Activated CD4-positive, alpha-beta memory T cell treated with anti-CD3 and anti-CD28 coated beads, Interleukin-2, amount 10 ng/mL, durations not matched to agents 7 days and 5 days (primary cell): Measurements from ENCODE around the gene SURF1. TPM values are rescaled to one million over a fixed set of nuclear protein-coding genes. Genes with fewer than 3 reads are reported as not detected.
"Not testable (repeated sequence)": the region's sequence is repeated elsewhere in the genome, so short reads cannot be mapped to it uniquely, and the experiment has no call there.

Experiments
- CTCF ChIA-PET: fragments of 350-600 bp; sonication (Branson Sonifier 250); formaldehyde crosslinking; loops from one replicate; lab custom pipeline; 2021; ENCODE audit warnings: antibody characterized with exemption, inconsistent platforms; lab: Charles Lee
- POLR2A ChIA-PET: fragments of 350-600 bp; sonication (Branson Sonifier 250); formaldehyde crosslinking; loops from one replicate; lab custom pipeline; 2021; ENCODE audit warnings: antibody characterized with exemption; lab: Charles Lee
- DNase-seq: peaks from one replicate; pipeline ENCODE4 v3.0.0-alpha.2; 2020
- H3K27ac Mint-ChIP-seq: one replicate; pipeline ENCODE4 v1.8.0; 2021; ENCODE audit warnings: mild to moderate bottlenecking, mixed read lengths
- H3K27me3 Mint-ChIP-seq: one replicate; pipeline ENCODE4 v1.8.0; 2021; ENCODE audit warnings: mixed read lengths
- H3K36me3 Mint-ChIP-seq: one replicate; pipeline ENCODE4 v1.8.0; 2021; ENCODE audit warnings: low read depth, mixed read lengths
- H3K4me1 Mint-ChIP-seq: one replicate; pipeline ENCODE4 v1.8.0; 2021; ENCODE audit warnings: mixed read lengths
- H3K4me3 Mint-ChIP-seq: one replicate; pipeline ENCODE4 v1.8.0; 2021; ENCODE audit warnings: mild to moderate bottlenecking, mixed read lengths
- H3K9me3 Mint-ChIP-seq: one replicate; pipeline ENCODE4 v1.8.0; 2021; ENCODE audit warnings: mixed read lengths
- total RNA-seq, 2 experiments: library from RNA; stranded (reverse); gene quantifications; one replicate each; pipeline ENCODE4 v1.2.3, GENCODE V29; 2021

SURF1 gene
- total RNA-seq, 2 experiments from 2014 or later: 33.8 to 37.6 TPM

GRCh38 chr9:133335924-133336811 lies 20.1 kb downstream of the SURF1 start, which contains the start of gene SURF6:
TSS of gene SURF6 (minus strand) at chr9:133336188. CDS start at chr9:133336132, 56 bp downstream.
- ChIA-PET POLR2A (interaction anchor here (1.2 to 4.0 kb wide), 2 partner anchors 12 to 39 kb away, joined by 4 to 31 read pairs; partner anchors contain the start of genes MED22 and RPL7A), CTCF (interaction anchor here (0.6 to 1.6 kb wide), 5 partner anchors 10 to 311 kb away, joined by 3 to 7 read pairs (median 5); partner anchors contain the start of genes MED22 and RPL7A)
- Mint-ChIP-seq H3K4me3 (peak within 1 kb of the TSS; percentile 86), H3K27ac (peak within 1 kb of the TSS; percentile 88), H3K36me3 (peaks cover 65% of the 10 kb centered on the region), H3K9me3 (no peaks in the 10 kb centered on the region), H3K4me1 (peaks cover 52% of the 10 kb centered on the region), H3K27me3 (no peaks in the 10 kb centered on the region)
- peak; percentile 94 for DNase-seq

GRCh38 chr9:133334888-133335287 lies 21.4 kb downstream of the SURF1 start:
- not testable (repeated sequence) for H3K9me3 Mint-ChIP-seq, H3K27me3 Mint-ChIP-seq, DNase-seq
- H3K36me3 Mint-ChIP-seq: peaks cover 62% of the 10 kb centered on the region
- CTCF ChIA-PET: interaction anchor here (0.8 to 1.6 kb wide), 5 partner anchors 9 to 149 kb away, joined by 3 to 7 read pairs (median 5); partner anchors contain the start of genes MED22 and RPL7A
- peak overlapping the region; percentile 86 for H3K4me3 Mint-ChIP-seq
- POLR2A ChIA-PET: interaction anchor here (1.0 to 4.0 kb wide), 5 partner anchors 14 to 40 kb away, joined by 3 to 31 read pairs (median 4); partner anchors contain the start of genes MED22, RPL7A and SURF1
- peak overlapping the region; percentile 31 for H3K27ac Mint-ChIP-seq
- peaks cover 39% of the 10 kb centered on the region for H3K4me1 Mint-ChIP-seq

GRCh38 chr9:133334161-133334560 lies 22.1 kb downstream of the SURF1 start:
- Mint-ChIP-seq H3K4me1 (peaks cover 33% of the 10 kb centered on the region), H3K27me3 (no peaks in the 10 kb centered on the region), H3K36me3 (peaks cover 58% of the 10 kb centered on the region), H3K27ac (no peak overlapping the region), H3K9me3 (no peaks in the 10 kb centered on the region), H3K4me3 (no peak overlapping the region)
- POLR2A ChIA-PET: interaction anchor here (1.3 to 4.0 kb wide), 3 partner anchors 14 to 37 kb away, joined by 3 to 31 read pairs (median 4); partner anchors contain the start of genes MED22 and RPL7A
- DNase-seq: no peak
- CTCF ChIA-PET: interaction anchor here (1.6 kb wide), 2 partner anchors 14 to 37 kb away, joined by 5 to 7 read pairs; partner anchors contain the start of genes MED22 and RPL7A

GRCh38 chr9:133333566-133333965 lies 22.7 kb downstream of the SURF1 start:
- H3K27me3 Mint-ChIP-seq: no peaks in the 10 kb centered on the region
- no peak overlapping the region for H3K4me3 Mint-ChIP-seq
- no peak overlapping the region for H3K27ac Mint-ChIP-seq
- ChIA-PET POLR2A (interaction anchor here (1.3 to 4.0 kb wide), 2 partner anchors 15 to 37 kb away, joined by 3 to 31 read pairs; partner anchors contain the start of genes MED22 and RPL7A), CTCF (interaction anchor here (1.6 kb wide), 1 partner anchor 37 kb away, joined by 5 read pairs; no protein-coding TSS in a partner anchor)
- H3K36me3 Mint-ChIP-seq: peaks cover 53% of the 10 kb centered on the region
- peaks cover 31% of the 10 kb centered on the region for H3K4me1 Mint-ChIP-seq
- no peaks in the 10 kb centered on the region for H3K9me3 Mint-ChIP-seq
- DNase-seq: no peak

GRCh38 chr9:133333011-133333410 lies 23.3 kb downstream of the SURF1 start:
- H3K27me3 Mint-ChIP-seq: no peaks in the 10 kb centered on the region
- DNase-seq: no peak
- ChIA-PET POLR2A (interaction anchor here (1.3 to 4.0 kb wide), 2 partner anchors 15 to 38 kb away, joined by 3 to 31 read pairs; partner anchors contain the start of genes MED22 and RPL7A), CTCF (no interaction called here)
- H3K9me3 Mint-ChIP-seq: no peaks in the 10 kb centered on the region
- no peak overlapping the region for H3K4me3 Mint-ChIP-seq
- H3K36me3 Mint-ChIP-seq: peaks cover 53% of the 10 kb centered on the region
- H3K27ac Mint-ChIP-seq: no peak overlapping the region
- H3K4me1 Mint-ChIP-seq: peaks cover 31% of the 10 kb centered on the region

- DNase-seq: no peak
- POLR2A ChIA-PET: interaction anchor here (0.8 to 4.0 kb wide), 2 partner anchors 16 to 39 kb away, joined by 3 to 31 read pairs; partner anchors contain the start of genes MED22 and RPL7A
- H3K4me3 Mint-ChIP-seq: no peak overlapping the region
Measured at GRCh38 chr9:133332381-133332730, 23.9 kb downstream of the SURF1 start.

DNA sequence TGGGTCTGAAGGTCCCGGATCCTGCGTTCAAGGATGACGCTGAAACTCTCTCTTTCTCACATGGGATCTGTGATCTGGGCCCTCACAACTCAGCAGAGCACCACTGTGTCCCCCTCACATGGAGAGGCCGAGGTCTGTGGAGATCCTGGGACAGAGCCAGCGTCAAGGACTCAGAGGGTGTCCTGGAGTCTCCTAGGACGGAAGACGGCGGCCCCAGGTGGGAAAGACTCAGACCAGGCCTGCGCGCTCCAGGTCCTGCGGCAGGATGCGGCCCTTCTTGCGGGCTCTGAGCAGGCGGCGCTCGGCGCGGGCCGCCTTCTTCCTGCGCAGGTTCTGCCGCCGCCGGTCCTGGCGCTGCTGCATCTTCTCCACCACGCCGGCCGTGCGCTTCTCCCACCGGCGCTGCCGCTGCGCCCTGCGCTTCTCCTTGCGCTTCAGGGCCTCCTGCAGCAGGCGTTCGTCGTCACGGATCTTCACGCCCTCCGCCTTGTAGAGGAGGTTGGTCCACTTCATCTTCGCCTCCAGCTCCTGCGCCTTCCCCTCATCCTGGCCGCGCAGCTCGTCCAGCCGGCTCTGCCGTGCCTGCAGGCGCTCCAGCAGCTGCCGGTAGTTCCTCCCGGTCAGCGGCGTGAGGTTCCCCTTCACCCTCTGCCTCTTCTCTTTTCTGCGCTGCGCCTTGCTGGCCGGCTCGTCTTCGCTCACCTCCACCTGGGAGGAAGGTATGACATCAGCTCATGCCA lies 24.5 kb downstream of the SURF1 start:
- no peak for DNase-seq
- ChIA-PET POLR2A (interaction anchor here (0.8 to 4.0 kb wide), 3 partner anchors 9 to 39 kb away, joined by 3 to 31 read pairs (median 4); partner anchors contain the start of genes MED22 and RPL7A), CTCF (no interaction called here)
- Mint-ChIP-seq H3K4me1 (peaks cover 28% of the 10 kb centered on the region), H3K4me3 (no peak overlapping the region), H3K27ac (no peak overlapping the region), H3K27me3 (no peaks in the 10 kb centered on the region), H3K36me3 (peaks cover 53% of the 10 kb centered on the region), H3K9me3 (no peaks in the 10 kb centered on the region)

More at GRCh38 chr9:133332381-133332730, 23.9 kb downstream of the SURF1 start:
- Mint-ChIP-seq H3K9me3 (no peaks in the 10 kb centered on the region), H3K36me3 (peaks cover 53% of the 10 kb centered on the region), H3K4me1 (peaks cover 31% of the 10 kb centered on the region), H3K27me3 (no peaks in the 10 kb centered on the region), H3K27ac (no peak overlapping the region)
- CTCF ChIA-PET: interaction anchor here (0.5 kb wide), 1 partner anchor 143 kb away, joined by 3 read pairs; no protein-coding TSS in a partner anchor

GRCh38 chr9:133331221-133331620 lies 25.1 kb downstream of the SURF1 start:
- Mint-ChIP-seq H3K9me3 (no peaks in the 10 kb centered on the region), H3K4me3 (no peak overlapping the region)

GRCh38 chr9:133329306-133330156 lies 26.8 kb downstream of the SURF1 start:
- H3K27me3 Mint-ChIP-seq, H3K4me3 Mint-ChIP-seq, H3K9me3 Mint-ChIP-seq, H3K27ac Mint-ChIP-seq, H3K4me1 Mint-ChIP-seq, DNase-seq: not testable (repeated sequence)
- ChIA-PET POLR2A (interaction anchor here (0.8 to 1.3 kb wide), 3 partner anchors 18 to 46 kb away, joined by 3 to 4 read pairs (median 3); partner anchors contain the start of gene MED22), CTCF (interaction anchor here (0.8 to 2.8 kb wide), 7 partner anchors 18 to 149 kb away, joined by 3 to 16 read pairs (median 3); partner anchors contain the start of genes MED22, RPL7A and STKLD1)
- peaks cover 37% of the 10 kb centered on the region for H3K36me3 Mint-ChIP-seq

More at GRCh38 chr9:133331221-133331620, 25.1 kb downstream of the SURF1 start:
- peaks cover 50% of the 10 kb centered on the region for H3K36me3 Mint-ChIP-seq
- ChIA-PET CTCF (interaction anchor here (1.1 to 2.8 kb wide), 3 partner anchors 9 to 145 kb away, joined by 4 to 16 read pairs (median 7); no protein-coding TSS in a partner anchor), POLR2A (interaction anchor here (1.5 kb wide), 1 partner anchor 9 kb away, joined by 4 read pairs; no protein-coding TSS in a partner anchor)
- no peaks in the 10 kb centered on the region for H3K27me3 Mint-ChIP-seq
- H3K4me1 Mint-ChIP-seq: peaks cover 23% of the 10 kb centered on the region
- DNase-seq: no peak
- H3K27ac Mint-ChIP-seq: no peak overlapping the region

DNA sequence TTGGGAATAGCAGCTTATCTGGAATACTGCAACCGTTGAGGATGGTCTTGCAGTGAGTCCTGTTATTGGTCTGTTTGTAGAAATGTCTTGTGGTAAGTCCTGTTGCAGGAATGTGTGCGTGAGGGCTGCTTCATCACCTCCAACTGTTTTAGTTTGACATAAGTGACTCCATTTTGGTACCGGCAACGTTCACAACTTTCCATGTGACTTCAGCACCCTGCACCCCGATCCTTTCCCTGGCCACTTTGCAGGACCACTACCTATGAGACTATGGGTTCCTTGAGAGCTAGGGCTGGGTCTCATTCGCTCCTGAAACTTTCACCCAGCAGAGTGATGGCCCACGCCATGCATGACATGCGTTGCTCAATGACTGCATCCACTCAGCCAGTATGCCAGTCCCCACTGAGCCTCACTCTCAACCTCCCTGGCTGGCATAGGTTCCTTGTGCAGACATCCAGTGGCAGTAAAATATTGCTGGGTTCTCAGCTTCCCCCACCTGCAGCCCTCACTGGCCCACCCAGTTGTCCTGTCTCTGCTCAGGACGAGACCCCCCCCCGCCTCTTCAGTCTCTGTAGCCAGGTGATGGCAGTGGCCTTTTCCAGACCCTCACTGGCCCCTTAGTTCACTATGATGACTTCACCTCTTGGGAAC lies 28.3 kb downstream of the SURF1 start:
- POLR2A ChIA-PET: no interaction called here
- Mint-ChIP-seq H3K4me1 (no peaks in the 10 kb centered on the region), H3K27ac (no peak overlapping the region), H3K36me3 (peaks cover 24% of the 10 kb centered on the region), H3K9me3 (no peaks in the 10 kb centered on the region), H3K27me3 (no peaks in the 10 kb centered on the region), H3K4me3 (no peak overlapping the region)
- no peak for DNase-seq
- CTCF ChIA-PET: no interaction called here

- CTCF ChIA-PET: not testable (repeated sequence)
Measured at GRCh38 chr9:133327021-133327420, 29.3 kb downstream of the SURF1 start.

More at GRCh38 chr9:133327021-133327420, 29.3 kb downstream of the SURF1 start:
- H3K4me1 Mint-ChIP-seq, H3K27ac Mint-ChIP-seq, POLR2A ChIA-PET, H3K4me3 Mint-ChIP-seq, H3K27me3 Mint-ChIP-seq, DNase-seq, H3K9me3 Mint-ChIP-seq: not testable (repeated sequence)
- H3K36me3 Mint-ChIP-seq: peaks cover 17% of the 10 kb centered on the region
